Common myeloid progenitor, CD34-positive (primary cell): Measurements from ENCODE around the gene BLOC1S3.

Experiments
- CTCF ChIA-PET: fragments of 350-600 bp; sonication (Branson Sonifier 250); formaldehyde crosslinking; loops from one replicate; lab custom pipeline; 2021; ENCODE audit warnings: antibody characterized with exemption; lab: Charles Lee
- POLR2A ChIA-PET: fragments of 350-600 bp; sonication (Branson Sonifier 250); formaldehyde crosslinking; loops from one replicate; lab custom pipeline; 2021; ENCODE audit warnings: antibody characterized with exemption; lab: Charles Lee
- DNase-seq, 3 donors: peaks; one replicate each; pipeline versions ENCODE4 v3.0.0 to v3.0.0-alpha.2; 2013
- H3K27ac ChIP-seq, 2 experiments: 1 replicate in 1 of 2; 2 replicates in 1 of 2; pipeline ENCODE4 v1.7.0; 2013; ENCODE audit warnings: inconsistent platforms in 2 of 2, low read length in 2 of 2, mild to moderate bottlenecking in 2 of 2, low read depth in 1 of 2, moderate library complexity in 1 of 2; ENCODE audit not compliant: severe bottlenecking in 2 of 2, insufficient read depth in 1 of 2, poor library complexity in 1 of 2
- H3K27me3 ChIP-seq, 5 experiments: replicated peaks in 2 of 5; 1 replicate in 3 of 5; 2 replicates in 2 of 5; pipeline versions ENCODE4 v1.6.1 to v1.7.0; 2013; ENCODE audit warnings: low read length in 4 of 5, mild to moderate bottlenecking in 2 of 5, moderate library complexity in 2 of 5, inconsistent platforms in 1 of 5; ENCODE audit not compliant: insufficient read depth in 5 of 5, control insufficient read depth in 4 of 5
- H3K36me3 ChIP-seq, 4 experiments: 1 replicate in 2 of 4; 2 replicates in 2 of 4; pipeline versions ENCODE4 v1.6.1 to v1.7.0; 2013; ENCODE audit warnings: low read length in 3 of 4, control low read depth in 1 of 4, mild to moderate bottlenecking in 1 of 4; ENCODE audit not compliant: control insufficient read depth in 4 of 4, insufficient read depth in 4 of 4
- H3K4me1 ChIP-seq, 4 experiments: 1 replicate in 3 of 4; 2 replicates in 1 of 4; pipeline versions ENCODE4 v1.6.1 to v1.7.1; 2013; ENCODE audit warnings: low read length in 3 of 4, mild to moderate bottlenecking in 3 of 4, control low read depth in 1 of 4, inconsistent platforms in 1 of 4, moderate library complexity in 1 of 4; ENCODE audit not compliant: control insufficient read depth in 4 of 4, insufficient read depth in 4 of 4; ENCODE audit errors: control extremely low read depth in 1 of 4
- H3K4me3 ChIP-seq, 7 experiments: 1 replicate in 4 of 7; 2 replicates in 3 of 7; pipeline versions ENCODE4 v1.5.1 to v1.7.0; 2013; ENCODE audit warnings: mild to moderate bottlenecking in 7 of 7, low read length in 6 of 7, moderate library complexity in 6 of 7, inconsistent platforms in 2 of 7, low read depth in 2 of 7, control low read depth in 1 of 7; ENCODE audit not compliant: insufficient read depth in 4 of 7, control insufficient read depth in 1 of 7; ENCODE audit errors: extremely low read depth in 1 of 7
- H3K9me3 ChIP-seq, 5 experiments: 1 replicate in 4 of 5; 2 replicates in 1 of 5; pipeline versions ENCODE4 v1.6.1 to v1.7.1; 2013; ENCODE audit warnings: low read length in 4 of 5, mild to moderate bottlenecking in 2 of 5, inconsistent platforms in 1 of 5, low read depth in 1 of 5, moderate library complexity in 1 of 5; ENCODE audit not compliant: control insufficient read depth in 4 of 5, insufficient read depth in 2 of 5; ENCODE audit errors: control extremely low read depth in 1 of 5
- WGBS: methylation state at CpG from one replicate; pipeline ENCODE4 v1.1.5; 2013; ENCODE audit not compliant: insufficient coverage; 5-methylcytosine and 5-hydroxymethylcytosine counted together

BLOC1S3 gene

DNA sequence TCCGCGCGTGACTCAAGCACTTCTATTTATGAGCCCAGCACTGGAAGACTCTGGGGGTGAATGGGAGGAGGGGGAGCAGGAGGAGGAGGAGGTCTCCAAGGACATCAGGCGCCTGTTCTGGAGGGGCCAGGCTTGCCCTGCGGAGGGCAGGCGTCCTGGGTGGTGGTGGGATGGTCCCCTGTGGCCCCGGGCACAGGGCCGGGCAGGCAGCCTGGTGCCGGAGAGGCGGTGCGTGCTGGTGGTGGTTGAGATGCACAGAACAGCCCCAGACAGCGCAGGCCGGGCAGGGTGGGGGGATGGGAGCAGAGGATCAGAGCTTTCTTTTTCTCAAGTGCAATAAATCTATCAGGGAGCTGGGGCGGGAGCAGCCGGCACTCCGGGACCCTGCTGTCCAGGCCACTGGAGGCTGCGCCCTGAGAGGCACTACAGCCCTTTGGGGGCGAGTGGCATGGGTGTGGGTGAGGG is 31.8 kb upstream of the BLOC1S3 start:
- H3K4me3 ChIP-seq, result no peak overlapping the region
- ChIA-PET CTCF (interaction anchor here (0.7 to 1.2 kb wide), 3 partner anchors 11 to 21 kb away, joined by 3 to 5 read pairs (median 3); no protein-coding TSS in a partner anchor), POLR2A (no interaction called here)
- no peaks in the 10 kb centered on the region for H3K9me3 ChIP-seq
- H3K27me3 ChIP-seq, result peaks cover 0 to 16% (median 3%) of the 10 kb centered on the region in 5 experiments
- peaks cover 0 to 4% (median under 1%) of the 10 kb centered on the region in 4 experiments for H3K4me1 ChIP-seq
- H3K36me3 ChIP-seq, result peaks cover 2 to 39% (median 22%) of the 10 kb centered on the region in 4 experiments
- 100% methylated on average over 9 of the region's 18 CpGs for WGBS
- H3K27ac ChIP-seq, result no peak overlapping the region
- DNase-seq, result no peak

GRCh38 chr19:45147835-45148676 is 30.5 kb upstream of the BLOC1S3 start:
- no peak overlapping the region for H3K4me3 ChIP-seq
- 92% methylated on average over 16 of the region's 18 CpGs for WGBS
- H3K36me3 ChIP-seq, result peaks cover 0 to 26% (median 15%) of the 10 kb centered on the region in 4 experiments
- peaks cover 0 to 17% (median 13%) of the 10 kb centered on the region in 4 experiments for H3K4me1 ChIP-seq
- H3K9me3 ChIP-seq, result no peaks in the 10 kb centered on the region
- no peak overlapping the region for H3K27ac ChIP-seq
- no peak for DNase-seq
- CTCF ChIA-PET, result interaction anchor here (1.0 to 1.3 kb wide), 2 partner anchors 32 to 48 kb away, joined by 3 read pairs; no protein-coding TSS in a partner anchor
- POLR2A ChIA-PET, result no interaction called here
- H3K27me3 ChIP-seq, result peaks cover 0 to 29% (median 5%) of the 10 kb centered on the region in 5 experiments

DNA sequence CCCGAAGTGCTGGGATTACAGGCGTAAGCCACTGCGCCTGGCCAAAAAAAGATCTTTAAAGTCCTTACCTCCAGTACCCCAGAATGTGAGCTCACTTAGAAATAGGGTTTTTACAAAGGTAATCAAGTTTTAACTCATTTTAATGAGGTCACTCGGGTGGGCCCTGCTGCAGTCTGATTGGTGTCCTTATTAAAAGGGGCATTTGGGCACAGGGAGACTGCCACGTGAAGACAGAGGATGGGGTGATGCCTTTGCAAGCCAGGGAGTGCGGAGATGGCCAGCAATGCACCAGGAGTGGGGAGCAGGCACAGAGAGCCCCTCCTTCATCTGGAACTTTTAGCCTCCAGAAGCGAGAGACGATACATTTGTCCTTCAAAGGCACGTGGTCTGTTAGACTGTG is 29.5 kb upstream of the BLOC1S3 start:
- POLR2A ChIA-PET, result no interaction called here
- peaks cover 0 to 26% (median 22%) of the 10 kb centered on the region in 4 experiments for H3K4me1 ChIP-seq
- WGBS, result 85% methylated on average over 9 of the region's 9 CpGs
- no peaks in the 10 kb centered on the region for H3K9me3 ChIP-seq
- no peak for DNase-seq
- peaks cover 0 to 20% (median 12%) of the 10 kb centered on the region in 4 experiments for H3K36me3 ChIP-seq
- H3K4me3 ChIP-seq, result no peak overlapping the region
- H3K27me3 ChIP-seq, result peaks cover 0 to 40% (median 7%) of the 10 kb centered on the region in 5 experiments
- CTCF ChIA-PET, result interaction anchor here (0.8 to 1.6 kb wide), 9 partner anchors 9 to 99 kb away, joined by 3 to 5 read pairs (median 3); partner anchors contain the start of genes BLOC1S3 and TRAPPC6A
- no peak overlapping the region for H3K27ac ChIP-seq

- peaks cover 0 to 26% (median 23%) of the 10 kb centered on the region in 4 experiments for H3K4me1 ChIP-seq
- CTCF ChIA-PET, result interaction anchor here (0.5 to 1.6 kb wide), 5 partner anchors 10 to 252 kb away, joined by 3 to 5 read pairs (median 3); partner anchors contain the start of genes BLOC1S3 and TRAPPC6A
- H3K36me3 ChIP-seq, result peaks cover 0 to 13% (median 5%) of the 10 kb centered on the region in 4 experiments
- peaks cover 0 to 44% (median 8%) of the 10 kb centered on the region in 5 experiments for H3K27me3 ChIP-seq
- no peaks in the 10 kb centered on the region for H3K9me3 ChIP-seq
- H3K4me3 ChIP-seq, result no peak overlapping the region
- no peak for DNase-seq
- POLR2A ChIA-PET, result interaction anchor here (0.9 kb wide), 1 partner anchor 17 kb away, joined by 3 read pairs; no protein-coding TSS in a partner anchor
- no peak overlapping the region for H3K27ac ChIP-seq
- 100% methylated on average over 4 of the region's 4 CpGs for WGBS
Measured at GRCh38 chr19:45150180-45150579, 28.4 kb upstream of the BLOC1S3 start.

- DNase-seq, result peak in 1 of 3 donors; percentile 21
- 97% methylated on average over 4 of the region's 4 CpGs for WGBS
- peaks cover 0 to 10% (median 5%) of the 10 kb centered on the region in 4 experiments for H3K36me3 ChIP-seq
- H3K9me3 ChIP-seq, result no peaks in the 10 kb centered on the region
- ChIA-PET POLR2A (interaction anchor here (0.9 kb wide), 1 partner anchor 17 kb away, joined by 3 read pairs; no protein-coding TSS in a partner anchor), CTCF (no interaction called here)
- H3K27ac ChIP-seq, result no peak overlapping the region
- H3K4me1 ChIP-seq, result peaks cover 0 to 26% (median 23%) of the 10 kb centered on the region in 4 experiments
- no peak overlapping the region for H3K4me3 ChIP-seq
- peaks cover 0 to 49% (median 8%) of the 10 kb centered on the region in 5 experiments for H3K27me3 ChIP-seq
Measured at GRCh38 chr19:45150751-45151281, 27.8 kb upstream of the BLOC1S3 start.

GRCh38 chr19:45151320-45151719 is 27.3 kb upstream of the BLOC1S3 start:
- Histone ChIP-seq H3K36me3 (peaks cover 0 to 7% (median 2%) of the 10 kb centered on the region in 4 experiments), H3K9me3 (no peaks in the 10 kb centered on the region), H3K27ac (no peak overlapping the region), H3K4me1 (peaks cover 0 to 26% (median 23%) of the 10 kb centered on the region in 4 experiments), H3K4me3 (no peak overlapping the region), H3K27me3 (peaks cover 0 to 50% (median 8%) of the 10 kb centered on the region in 5 experiments)
- DNase-seq, result no peak
- WGBS, result 89% methylated on average over 4 of the region's 7 CpGs
- POLR2A ChIA-PET, result no interaction called here
- CTCF ChIA-PET, result interaction anchor here (0.9 to 1.8 kb wide), 3 partner anchors 20 to 36 kb away, joined by 3 to 5 read pairs (median 4); no protein-coding TSS in a partner anchor
